Measurements from ENCODE around the gene D2HGDH. TPM values are rescaled to one million over a fixed set of nuclear protein-coding genes. Genes with fewer than 3 reads are reported as not detected.

Gene D2HGDH
- total RNA-seq, 1 experiment from 2014 or later: 46.3 TPM

DNA sequence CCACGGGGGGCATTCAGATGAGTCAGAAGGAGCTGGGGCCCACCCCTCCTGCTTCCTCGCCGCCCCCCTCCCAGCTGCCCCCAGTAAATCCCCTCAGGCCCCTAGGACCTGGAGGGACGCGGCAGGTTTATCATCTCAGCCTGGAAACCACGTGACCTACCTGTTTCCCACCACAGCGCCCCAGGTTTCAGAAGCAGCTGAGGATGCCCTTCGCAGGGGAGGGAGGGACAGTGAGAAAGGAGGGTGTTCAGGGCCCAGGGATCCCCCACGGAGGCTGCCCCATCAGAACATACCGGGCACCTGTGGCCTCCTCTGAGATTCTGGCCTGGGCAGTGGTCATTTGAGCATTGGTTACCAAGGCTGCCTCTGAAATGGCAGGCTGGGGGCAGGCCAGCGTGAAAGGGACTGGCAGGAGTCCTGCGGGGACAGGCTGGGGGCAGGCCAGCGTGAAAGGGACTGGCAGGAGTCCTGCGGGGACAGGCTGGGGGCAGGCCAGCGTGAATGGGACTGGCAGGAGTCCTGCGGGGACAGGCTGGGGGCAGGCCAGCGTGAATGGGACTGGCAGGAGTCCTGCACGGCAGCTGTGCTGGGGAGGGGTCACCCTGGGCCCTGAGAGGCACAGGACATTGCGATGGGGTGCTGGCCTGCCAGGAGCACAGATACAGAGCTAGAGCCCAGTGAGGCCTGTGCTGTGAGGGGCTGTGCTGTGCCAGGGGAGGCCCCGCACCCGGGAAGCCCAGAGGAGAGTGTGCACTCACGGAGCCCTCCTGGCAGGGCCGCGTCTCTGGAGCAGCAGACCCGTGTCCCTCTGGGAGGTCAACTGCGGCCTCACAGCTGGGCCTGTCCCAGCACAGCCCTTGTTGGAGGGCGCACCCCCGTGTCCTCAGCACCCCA lies 76.1 kb downstream of the D2HGDH start:
- ATAC-seq: no peak; the same call in 1 of the 2 replicates
- no peaks in the 10 kb centered on the region for H3K9me2 ChIP-seq (ENCODE audit: insufficient read depth)
- H3K27ac ChIP-seq (ENCODE audit: low read depth, low read length): no peak overlapping the region
- no peak overlapping the region for H2AFZ ChIP-seq (ENCODE audit: low read depth, low read length, poor library complexity, severe bottlenecking)
- POLR2A ChIA-PET: no interaction called here
- H3K4me3 ChIP-seq (replicated peaks in 1 of 2; ENCODE audit: low read depth in 1 of 2, low read length in 2 of 2): no peak overlapping the region
- TF ChIP-seq SP1 (IDR thresholded peaks at IDR 0.05; ENCODE audit: low read depth) (no peak), TCF7L2 (IDR thresholded peaks at IDR 0.05; ENCODE audit: borderline replicate concordance, extremely low read depth, insufficient read depth, insufficient read length) (no peak), EGR1 (IDR thresholded peaks at IDR 0.05; ENCODE audit: low read depth) (no peak), ZFX (IDR thresholded peaks at IDR 0.05) (no peak), CEBPB (IDR thresholded peaks at IDR 0.05; ENCODE audit: low read depth) (no peak), EZH2 (IDR thresholded peaks at IDR 0.05) (no peak), FOSL1 (IDR thresholded peaks at IDR 0.05; ENCODE audit: low read depth) (no peak), YY1 (IDR thresholded peaks at IDR 0.05; ENCODE audit: extremely low read depth, insufficient replicate concordance, low read depth, low read length) (no peak), ELF1 (IDR thresholded peaks at IDR 0.05; ENCODE audit: borderline replicate concordance, low read depth) (no peak), MAX (IDR thresholded peaks at IDR 0.05) (no peak), POLR2A (IDR thresholded peaks at IDR 0.05; ENCODE audit: borderline replicate concordance, extremely low read depth, insufficient read depth, insufficient read length) (no peak), EZH2phosphoT487 (IDR thresholded peaks at IDR 0.05; ENCODE audit: borderline replicate concordance) (no peak), JUND (IDR thresholded peaks at IDR 0.05) (no peak)
- TF ChIP-seq, protein P1, sequence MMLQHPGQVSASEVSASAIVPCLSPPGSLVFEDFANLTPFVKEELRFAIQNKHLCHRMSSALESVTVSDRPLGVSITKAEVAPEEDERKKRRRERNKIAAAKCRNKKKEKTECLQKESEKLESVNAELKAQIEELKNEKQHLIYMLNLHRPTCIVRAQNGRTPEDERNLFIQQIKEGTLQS (IDR thresholded peaks at IDR 0.05): no peak
- TF ChIP-seq, protein P2, sequence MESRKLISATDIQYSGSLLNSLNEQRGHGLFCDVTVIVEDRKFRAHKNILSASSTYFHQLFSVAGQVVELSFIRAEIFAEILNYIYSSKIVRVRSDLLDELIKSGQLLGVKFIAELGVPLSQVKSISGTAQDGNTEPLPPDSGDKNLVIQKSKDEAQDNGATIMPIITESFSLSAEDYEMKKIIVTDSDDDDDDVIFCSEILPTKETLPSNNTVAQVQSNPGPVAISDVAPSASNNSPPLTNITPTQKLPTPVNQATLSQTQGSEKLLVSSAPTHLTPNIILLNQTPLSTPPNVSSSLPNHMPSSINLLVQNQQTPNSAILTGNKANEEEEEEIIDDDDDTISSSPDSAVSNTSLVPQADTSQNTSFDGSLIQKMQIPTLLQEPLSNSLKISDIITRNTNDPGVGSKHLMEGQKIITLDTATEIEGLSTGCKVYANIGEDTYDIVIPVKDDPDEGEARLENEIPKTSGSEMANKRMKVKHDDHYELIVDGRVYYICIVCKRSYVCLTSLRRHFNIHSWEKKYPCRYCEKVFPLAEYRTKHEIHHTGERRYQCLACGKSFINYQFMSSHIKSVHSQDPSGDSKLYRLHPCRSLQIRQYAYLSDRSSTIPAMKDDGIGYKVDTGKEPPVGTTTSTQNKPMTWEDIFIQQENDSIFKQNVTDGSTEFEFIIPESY (IDR thresholded peaks at IDR 0.05; ENCODE audit: extremely low read depth, insufficient replicate concordance, low read length): no peak
- H3K79me2 ChIP-seq (ENCODE audit: insufficient read depth, low read length): no peaks in the 10 kb centered on the region
- no peaks in the 10 kb centered on the region for H3K4me1 ChIP-seq (ENCODE audit: control insufficient read depth in 1 of 2, insufficient read depth in 2 of 2, low read length in 2 of 2)
- intact Hi-C loops (cut with micrococcal nuclease): no loop called here
- H3K9me3 ChIP-seq (ENCODE audit: control insufficient read depth in 1 of 2, insufficient read depth in 1 of 2, low read depth in 1 of 2, low read length in 2 of 2): no peaks in the 10 kb centered on the region
- CTCF ChIA-PET: no interaction called here
- no peaks in the 10 kb centered on the region for H3K27me3 ChIP-seq (ENCODE audit: insufficient read depth, low read length)
- H3K36me3 ChIP-seq (ENCODE audit: control insufficient read depth in 1 of 2, insufficient read depth in 2 of 2, low read length in 2 of 2): no peaks in the 10 kb centered on the region
- no TSS peak for BruUV-seq (replicated peaks)
- no peak for DNase-seq (ENCODE audit: low read depth, low spot score)
- H4K20me1 ChIP-seq (ENCODE audit: insufficient read depth): no peaks in the 10 kb centered on the region
- H3K9ac ChIP-seq (ENCODE audit: low read length): no peak overlapping the region
- no peak overlapping the region for H3K4me2 ChIP-seq (ENCODE audit: low read length)
- RAD21 ChIA-PET (ENCODE audit: low non-redundant PET in 1 of 2, low total read pairs in 2 of 2, uncharacterized antibody in 2 of 2, unreplicated experiment in 2 of 2): no interaction called here
